RWPE1 (cell line): ENCODE measurements around the gene KRT40.

ENCODE experiments used
- CTCF ChIA-PET: fragments of 350-600 bp; sonication (Branson Sonifier 250); formaldehyde crosslinking; extraction: SDS; loops from one replicate; lab custom pipeline; 2021; lab: Yijun Ruan, JAX
- POLR2A ChIA-PET: fragments of 400-600 bp; formaldehyde crosslinking; extraction: SDS; loops from one replicate; lab custom pipeline; 2020; ENCODE audit warnings: antibody characterized with exemption; ENCODE audit not compliant: low non-redundant PET; lab: Yijun Ruan, JAX
- DNase-seq: peaks from one replicate; pipeline ENCODE4 v3.0.0; 2012; ENCODE audit warnings: low spot score
- H3K27ac ChIP-seq: fragments of 450-650 bp; 2 replicates; pipeline ENCODE4 v1.5.1; 2017
- CTCF ChIP-seq: fragments of 450-650 bp; conservative IDR thresholded peaks from 2 replicates; pipeline ENCODE4 v1.5.1; 2017; ENCODE audit warnings: low read depth, mild to moderate bottlenecking

The KRT40 gene

GRCh38 chr17:41010441-41010840, 26.3 kb upstream of the KRT40 start:
- POLR2A ChIA-PET, result no interaction called here
- no peak for TF ChIP-seq CTCF
- CTCF ChIA-PET, result interaction anchor here (0.5 to 1.4 kb wide), 2 partner anchors 42 to 174 kb away, joined by 3 to 4 read pairs; partner anchors contain the start of gene KRTAP4-1
- no peak overlapping the region for H3K27ac ChIP-seq
- DNase-seq, result no peak

GRCh38 chr17:41009936-41010335, 25.8 kb upstream of the KRT40 start:
- CTCF ChIA-PET, result interaction anchor here (0.5 to 1.4 kb wide), 2 partner anchors 41 to 175 kb away, joined by 3 to 4 read pairs; partner anchors contain the start of gene KRTAP4-1
- DNase-seq, result no peak
- no peak overlapping the region for H3K27ac ChIP-seq
- no peak for TF ChIP-seq CTCF
- POLR2A ChIA-PET, result no interaction called here

- no peak for DNase-seq
- H3K27ac ChIP-seq, result no peak overlapping the region
- POLR2A ChIA-PET, result no interaction called here
- no peak for TF ChIP-seq CTCF
- CTCF ChIA-PET, result interaction anchor here (1.4 kb wide), 1 partner anchor 175 kb away, joined by 3 read pairs; the partner anchor contains the start of gene KRTAP4-1
Observed at GRCh38 chr17:41009301-41009760, 25.2 kb upstream of the KRT40 start.

- ChIA-PET CTCF (interaction anchor here (1.4 kb wide), 1 partner anchor 176 kb away, joined by 3 read pairs; the partner anchor contains the start of gene KRTAP4-1), POLR2A (no interaction called here)
- TF ChIP-seq CTCF, result no peak
- H3K27ac ChIP-seq, result no peak within 1 kb of the TSS
- no peak for DNase-seq
Observed at GRCh38 chr17:41008811-41009210, 24.7 kb upstream of the KRT40 start, which contains the start of gene KRTAP3-1. KRTAP3-1 (minus strand) TSS chr17:41009128; CDS start chr17:41009074, 54 bp downstream.

- CTCF ChIA-PET, result interaction anchor here (0.5 kb wide), 1 partner anchor 575 kb away, joined by 3 read pairs; no protein-coding TSS in a partner anchor
Observed at GRCh38 chr17:41004397-41004796, 20.3 kb upstream of the KRT40 start.

GRCh38 chr17:41003926-41004325, 19.8 kb upstream of the KRT40 start:
- ChIA-PET CTCF (interaction anchor here (0.5 kb wide), 1 partner anchor 575 kb away, joined by 3 read pairs; no protein-coding TSS in a partner anchor), POLR2A (no interaction called here)
- H3K27ac ChIP-seq, result peak overlapping the region; percentile 65
- no peak for DNase-seq
- TF ChIP-seq CTCF, result no peak

More at GRCh38 chr17:41004397-41004796, 20.3 kb upstream of the KRT40 start:
- no peak overlapping the region for H3K27ac ChIP-seq
- DNase-seq, result no peak
- POLR2A ChIA-PET, result no interaction called here
- TF ChIP-seq CTCF, result no peak
